ENCODE results near the gene SMARCD1.

- TF ChIP-seq EZH2 (IDR thresholded peaks at IDR 0.05) (no peak), CTCF (IDR thresholded peaks at IDR 0.05) (no peak), EZH2phosphoT487 (IDR thresholded peaks at IDR 0.05) (no peak)
These were observed 41.3 kb upstream of the SMARCD1 start for GRCh38 chr12:50043854-50044253.
